Liver (tissue), 3 donors: ENCODE measurements around the gene ERC2.
A peak's percentile ranks its signal among the peaks of the same experiment; 100 is the strongest.

Experiments used
- FOXA1 ChIP-seq: IDR thresholded peaks from 2 replicates; pipeline ENCODE4 v1.6.1; 2016; ENCODE audit warnings: antibody characterized with exemption
- GABPA ChIP-seq, 2 donors: IDR thresholded peaks in 1 of 2; conservative IDR thresholded peaks in 1 of 2; 2 replicates each; pipeline ENCODE4 v1.6.1; 2016; ENCODE audit warnings: antibody characterized with exemption in 2 of 2, mild to moderate bottlenecking in 1 of 2, moderate library complexity in 1 of 2
- JUND ChIP-seq, 2 donors: IDR thresholded peaks; 2 replicates each; pipeline ENCODE4 v1.6.1; 2016; ENCODE audit warnings: antibody characterized with exemption in 2 of 2
- NR2F2 ChIP-seq: IDR thresholded peaks from 2 replicates; pipeline ENCODE4 v1.6.1; 2016; ENCODE audit warnings: antibody characterized with exemption
- RAD21 ChIP-seq, 2 donors: IDR thresholded peaks; 2 replicates each; pipeline ENCODE4 v1.6.1; 2016; ENCODE audit warnings: antibody characterized with exemption in 2 of 2, mild to moderate bottlenecking in 2 of 2
- RXRA ChIP-seq, 2 donors: IDR thresholded peaks; 2 replicates each; pipeline ENCODE4 v1.6.1; 2017 to 2018; ENCODE audit warnings: antibody characterized with exemption in 2 of 2, mild to moderate bottlenecking in 1 of 2
- SP1 ChIP-seq: IDR thresholded peaks from 2 replicates; pipeline ENCODE4 v1.6.1; 2018; ENCODE audit warnings: antibody characterized with exemption, mild to moderate bottlenecking
- YY1 ChIP-seq: IDR thresholded peaks from 2 replicates; pipeline ENCODE4 v1.6.1; 2016; ENCODE audit warnings: antibody characterized with exemption, mild to moderate bottlenecking
- TF ChIP-seq, protein P1 (sequence below): fragments of 150-350 bp; IDR thresholded peaks from 2 replicates; pipeline ENCODE4 v1.5.1; 2017; ENCODE audit warnings: improper control_type of control experiment, low read depth, low read length; ENCODE audit not compliant: missing input control
- TF ChIP-seq, protein P2 (sequence below): IDR thresholded peaks from 2 replicates; pipeline ENCODE4 v1.6.1; 2016; ENCODE audit warnings: antibody characterized with exemption, mild to moderate bottlenecking
- TF ChIP-seq, protein P3 (sequence below): IDR thresholded peaks from 2 replicates; pipeline ENCODE4 v1.6.1; 2016; ENCODE audit warnings: antibody characterized with exemption
- TF ChIP-seq, protein P4 (sequence below): IDR thresholded peaks from 2 replicates; pipeline ENCODE4 v1.6.1; 2016; ENCODE audit warnings: antibody characterized with exemption
- donor health status: healthy.
- donor health status: healthy.

DNA sequence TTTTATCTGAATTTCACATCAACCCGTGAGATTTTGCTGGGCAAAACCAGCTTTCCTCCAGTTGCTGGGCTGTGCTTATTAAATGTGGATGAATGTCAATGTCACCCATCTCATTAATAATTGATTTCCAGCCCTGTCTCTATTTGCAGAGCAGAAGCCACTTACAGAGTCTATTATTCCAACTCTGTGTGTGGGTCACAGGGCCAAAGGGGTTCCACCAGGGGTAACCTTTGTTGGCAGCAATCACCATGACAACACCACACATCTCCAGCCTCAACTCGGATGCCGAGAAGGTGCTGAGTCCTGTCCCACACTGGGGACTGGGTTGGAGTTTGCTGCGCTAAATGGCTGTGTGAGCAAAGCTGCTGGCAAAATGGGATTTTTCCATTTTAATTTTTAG is 930.1 kb downstream of the ERC2 start:
- TF ChIP-seq FOXA1 = no peak
- TF ChIP-seq, protein P1, sequence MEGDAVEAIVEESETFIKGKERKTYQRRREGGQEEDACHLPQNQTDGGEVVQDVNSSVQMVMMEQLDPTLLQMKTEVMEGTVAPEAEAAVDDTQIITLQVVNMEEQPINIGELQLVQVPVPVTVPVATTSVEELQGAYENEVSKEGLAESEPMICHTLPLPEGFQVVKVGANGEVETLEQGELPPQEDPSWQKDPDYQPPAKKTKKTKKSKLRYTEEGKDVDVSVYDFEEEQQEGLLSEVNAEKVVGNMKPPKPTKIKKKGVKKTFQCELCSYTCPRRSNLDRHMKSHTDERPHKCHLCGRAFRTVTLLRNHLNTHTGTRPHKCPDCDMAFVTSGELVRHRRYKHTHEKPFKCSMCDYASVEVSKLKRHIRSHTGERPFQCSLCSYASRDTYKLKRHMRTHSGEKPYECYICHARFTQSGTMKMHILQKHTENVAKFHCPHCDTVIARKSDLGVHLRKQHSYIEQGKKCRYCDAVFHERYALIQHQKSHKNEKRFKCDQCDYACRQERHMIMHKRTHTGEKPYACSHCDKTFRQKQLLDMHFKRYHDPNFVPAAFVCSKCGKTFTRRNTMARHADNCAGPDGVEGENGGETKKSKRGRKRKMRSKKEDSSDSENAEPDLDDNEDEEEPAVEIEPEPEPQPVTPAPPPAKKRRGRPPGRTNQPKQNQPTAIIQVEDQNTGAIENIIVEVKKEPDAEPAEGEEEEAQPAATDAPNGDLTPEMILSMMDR = no peak
- TF ChIP-seq, protein P2, sequence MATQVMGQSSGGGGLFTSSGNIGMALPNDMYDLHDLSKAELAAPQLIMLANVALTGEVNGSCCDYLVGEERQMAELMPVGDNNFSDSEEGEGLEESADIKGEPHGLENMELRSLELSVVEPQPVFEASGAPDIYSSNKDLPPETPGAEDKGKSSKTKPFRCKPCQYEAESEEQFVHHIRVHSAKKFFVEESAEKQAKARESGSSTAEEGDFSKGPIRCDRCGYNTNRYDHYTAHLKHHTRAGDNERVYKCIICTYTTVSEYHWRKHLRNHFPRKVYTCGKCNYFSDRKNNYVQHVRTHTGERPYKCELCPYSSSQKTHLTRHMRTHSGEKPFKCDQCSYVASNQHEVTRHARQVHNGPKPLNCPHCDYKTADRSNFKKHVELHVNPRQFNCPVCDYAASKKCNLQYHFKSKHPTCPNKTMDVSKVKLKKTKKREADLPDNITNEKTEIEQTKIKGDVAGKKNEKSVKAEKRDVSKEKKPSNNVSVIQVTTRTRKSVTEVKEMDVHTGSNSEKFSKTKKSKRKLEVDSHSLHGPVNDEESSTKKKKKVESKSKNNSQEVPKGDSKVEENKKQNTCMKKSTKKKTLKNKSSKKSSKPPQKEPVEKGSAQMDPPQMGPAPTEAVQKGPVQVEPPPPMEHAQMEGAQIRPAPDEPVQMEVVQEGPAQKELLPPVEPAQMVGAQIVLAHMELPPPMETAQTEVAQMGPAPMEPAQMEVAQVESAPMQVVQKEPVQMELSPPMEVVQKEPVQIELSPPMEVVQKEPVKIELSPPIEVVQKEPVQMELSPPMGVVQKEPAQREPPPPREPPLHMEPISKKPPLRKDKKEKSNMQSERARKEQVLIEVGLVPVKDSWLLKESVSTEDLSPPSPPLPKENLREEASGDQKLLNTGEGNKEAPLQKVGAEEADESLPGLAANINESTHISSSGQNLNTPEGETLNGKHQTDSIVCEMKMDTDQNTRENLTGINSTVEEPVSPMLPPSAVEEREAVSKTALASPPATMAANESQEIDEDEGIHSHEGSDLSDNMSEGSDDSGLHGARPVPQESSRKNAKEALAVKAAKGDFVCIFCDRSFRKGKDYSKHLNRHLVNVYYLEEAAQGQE = no peak
- TF ChIP-seq RAD21 (IDR thresholded peaks at IDR 0.05) = no peak
- TF ChIP-seq JUND (IDR thresholded peaks at IDR 0.05) = no peak
- no peak for TF ChIP-seq GABPA (IDR thresholded peaks at IDR 0.05 in 1 of 2, conservative IDR thresholded peaks at IDR 0.05 in 1 of 2)
- TF ChIP-seq NR2F2 = no peak
- TF ChIP-seq, protein P3, sequence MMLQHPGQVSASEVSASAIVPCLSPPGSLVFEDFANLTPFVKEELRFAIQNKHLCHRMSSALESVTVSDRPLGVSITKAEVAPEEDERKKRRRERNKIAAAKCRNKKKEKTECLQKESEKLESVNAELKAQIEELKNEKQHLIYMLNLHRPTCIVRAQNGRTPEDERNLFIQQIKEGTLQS = no peak
- TF ChIP-seq, protein P4, sequence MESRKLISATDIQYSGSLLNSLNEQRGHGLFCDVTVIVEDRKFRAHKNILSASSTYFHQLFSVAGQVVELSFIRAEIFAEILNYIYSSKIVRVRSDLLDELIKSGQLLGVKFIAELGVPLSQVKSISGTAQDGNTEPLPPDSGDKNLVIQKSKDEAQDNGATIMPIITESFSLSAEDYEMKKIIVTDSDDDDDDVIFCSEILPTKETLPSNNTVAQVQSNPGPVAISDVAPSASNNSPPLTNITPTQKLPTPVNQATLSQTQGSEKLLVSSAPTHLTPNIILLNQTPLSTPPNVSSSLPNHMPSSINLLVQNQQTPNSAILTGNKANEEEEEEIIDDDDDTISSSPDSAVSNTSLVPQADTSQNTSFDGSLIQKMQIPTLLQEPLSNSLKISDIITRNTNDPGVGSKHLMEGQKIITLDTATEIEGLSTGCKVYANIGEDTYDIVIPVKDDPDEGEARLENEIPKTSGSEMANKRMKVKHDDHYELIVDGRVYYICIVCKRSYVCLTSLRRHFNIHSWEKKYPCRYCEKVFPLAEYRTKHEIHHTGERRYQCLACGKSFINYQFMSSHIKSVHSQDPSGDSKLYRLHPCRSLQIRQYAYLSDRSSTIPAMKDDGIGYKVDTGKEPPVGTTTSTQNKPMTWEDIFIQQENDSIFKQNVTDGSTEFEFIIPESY = no peak
- TF ChIP-seq YY1 = no peak
- no peak for TF ChIP-seq SP1
- TF ChIP-seq RXRA (IDR thresholded peaks at IDR 0.05) = peak in 1 of 2 donors; percentile 37
